HEK293 (cell line): ENCODE results near the gene NARF.

Experiments
- CTCF ChIA-PET: fragments of 350-600 bp; formaldehyde crosslinking; extraction: SDS; loops from one replicate; lab custom pipeline; 2021; ENCODE audit warnings: antibody characterized with exemption; lab: Yijun Ruan, JAX
- POLR2A ChIA-PET: fragments of 300-600 bp; formaldehyde crosslinking; extraction: SDS; loops from one replicate; lab custom pipeline; 2020; ENCODE audit warnings: antibody characterized with exemption, inconsistent platforms; lab: Yijun Ruan, JAX
- H3K27ac ChIP-seq: fragments of 200-500 bp; sonication (Bioruptor generic); 2 replicates; pipeline ENCODE4 v1.5.1; 2014; ENCODE audit warnings: low read depth, low read length, control low read depth, inconsistent platforms; ENCODE audit errors: extremely low read depth
- H3K36me3 ChIP-seq, 2 experiments: fragments of 200-500 bp in 1 of 2; sonication (Bioruptor generic) in 1 of 2; 1 replicate in 1 of 2; 2 replicates in 1 of 2; pipeline ENCODE4 v1.5.1; 2014 to 2017; ENCODE audit warnings: inconsistent platforms in 2 of 2, low read length in 2 of 2; ENCODE audit not compliant: control insufficient read depth in 2 of 2, insufficient read depth in 1 of 2
- H3K4me1 ChIP-seq: fragments of 200-500 bp; sonication (Bioruptor generic); 2 replicates; pipeline ENCODE4 v1.5.1; 2014; ENCODE audit warnings: mild to moderate bottlenecking, low read length, inconsistent platforms; ENCODE audit not compliant: control insufficient read depth, insufficient read depth
- H3K4me3 ChIP-seq: 2 replicates; pipeline ENCODE4 v1.5.1; 2011; ENCODE audit warnings: low read depth, mild to moderate bottlenecking, control low read depth, low read length, moderate library complexity
- H3K9me3 ChIP-seq: fragments of 200-500 bp; sonication (Bioruptor generic); 2 replicates; pipeline ENCODE4 v1.5.1; 2014; ENCODE audit warnings: low read depth, low read length, inconsistent platforms; ENCODE audit not compliant: control insufficient read depth, insufficient read depth
- HOXA7 ChIP-seq: sonication (generic); formaldehyde crosslinking; IDR thresholded peaks from 2 replicates; pipeline ENCODE4 v1.8.1; 2022; ENCODE audit warnings: missing genetic modification reagents, borderline replicate concordance
- KLF1 ChIP-seq: fragments of 450-650 bp; formaldehyde crosslinking; IDR thresholded peaks from 2 replicates; pipeline ENCODE4 v1.5.1; 2016; ENCODE audit warnings: missing biosample characterization, missing genetic modification characterization
- KLF9 ChIP-seq: fragments of 450-650 bp; formaldehyde crosslinking; IDR thresholded peaks from 2 replicates; pipeline ENCODE4 v1.5.1; 2016; ENCODE audit warnings: missing biosample characterization, missing genetic modification characterization, low read depth
- PBX3 ChIP-seq: sonication (generic); formaldehyde crosslinking; IDR thresholded peaks from 2 replicates; pipeline ENCODE4 v1.8.1; 2022; ENCODE audit warnings: mild to moderate bottlenecking, moderate library complexity, missing genetic modification reagents
- RBAK ChIP-seq: fragments of 450-650 bp; formaldehyde crosslinking; IDR thresholded peaks from 2 replicates; pipeline ENCODE4 v1.5.1; 2016; ENCODE audit warnings: missing biosample characterization, missing genetic modification characterization
- SCRT1 ChIP-seq: fragments of 450-650 bp; formaldehyde crosslinking; IDR thresholded peaks from 2 replicates; pipeline ENCODE4 v1.5.1; 2016; ENCODE audit warnings: missing biosample characterization, missing genetic modification characterization, borderline replicate concordance
- ZBTB21 ChIP-seq: fragments of 450-650 bp; formaldehyde crosslinking; IDR thresholded peaks from 2 replicates; pipeline ENCODE4 v1.5.1; 2017; ENCODE audit warnings: missing biosample characterization, missing genetic modification characterization
- ZBTB26 ChIP-seq: fragments of 450-650 bp; formaldehyde crosslinking; optimal IDR thresholded peaks from 2 replicates; pipeline ENCODE3; 2016; ENCODE audit warnings: missing biosample characterization, mild to moderate bottlenecking, missing genetic modification characterization
- ZBTB48 ChIP-seq: fragments of 450-650 bp; formaldehyde crosslinking; IDR thresholded peaks from 2 replicates; pipeline ENCODE4 v1.5.1; 2016; ENCODE audit warnings: missing biosample characterization, missing genetic modification characterization
- ZFP37 ChIP-seq: fragments of 450-650 bp; formaldehyde crosslinking; IDR thresholded peaks from 2 replicates; pipeline ENCODE4 v1.5.1; 2016; ENCODE audit warnings: missing biosample characterization, missing genetic modification characterization
- ZNF138 ChIP-seq: fragments of 450-650 bp; formaldehyde crosslinking; IDR thresholded peaks from 2 replicates; pipeline ENCODE4 v1.5.1; 2016; ENCODE audit warnings: missing biosample characterization, missing genetic modification characterization, borderline replicate concordance
- ZNF311 ChIP-seq: fragments of 450-650 bp; formaldehyde crosslinking; IDR thresholded peaks from 2 replicates; pipeline ENCODE4 v1.5.1; 2017; ENCODE audit warnings: missing biosample characterization, missing genetic modification characterization, borderline replicate concordance
- ZNF521 ChIP-seq: fragments of 450-650 bp; formaldehyde crosslinking; IDR thresholded peaks from 2 replicates; pipeline ENCODE4 v1.5.1; 2017; ENCODE audit warnings: missing biosample characterization, mild to moderate bottlenecking, missing genetic modification characterization
- ZNF544 ChIP-seq: fragments of 450-650 bp; formaldehyde crosslinking; IDR thresholded peaks from 2 replicates; pipeline ENCODE4 v1.5.0; 2017; ENCODE audit warnings: missing biosample characterization, missing genetic modification characterization
- ZNF558 ChIP-seq: fragments of 450-650 bp; formaldehyde crosslinking; IDR thresholded peaks from 2 replicates; pipeline ENCODE4 v1.5.1; 2016; ENCODE audit warnings: missing biosample characterization, missing genetic modification characterization
- ZNF580 ChIP-seq: fragments of 450-650 bp; formaldehyde crosslinking; IDR thresholded peaks from 2 replicates; pipeline ENCODE4 v1.5.1; 2016; ENCODE audit warnings: missing biosample characterization, missing genetic modification characterization
- ZNF639 ChIP-seq: fragments of 450-650 bp; formaldehyde crosslinking; IDR thresholded peaks from 2 replicates; pipeline ENCODE4 v1.5.1; 2016; ENCODE audit warnings: missing biosample characterization, missing genetic modification characterization
- ZNF654 ChIP-seq: fragments of 450-650 bp; formaldehyde crosslinking; IDR thresholded peaks from 2 replicates; pipeline ENCODE4 v1.5.1; 2016; ENCODE audit warnings: low read depth, missing biosample characterization, missing genetic modification characterization
- ZNF660 ChIP-seq: fragments of 450-650 bp; IDR thresholded peaks from 2 replicates; pipeline ENCODE4 v1.5.1; 2018; ENCODE audit warnings: missing biosample characterization, mild to moderate bottlenecking, missing genetic modification characterization
- ZNF830 ChIP-seq: fragments of 450-650 bp; IDR thresholded peaks from 2 replicates; pipeline ENCODE4 v1.5.0; 2018; ENCODE audit warnings: missing biosample characterization, missing genetic modification characterization, low read depth, mild to moderate bottlenecking, moderate library complexity
- ZNF837 ChIP-seq: fragments of 450-650 bp; formaldehyde crosslinking; IDR thresholded peaks from 2 replicates; pipeline ENCODE4 v1.5.1; 2016; ENCODE audit warnings: missing biosample characterization, missing genetic modification characterization
- ZSCAN30 ChIP-seq: fragments of 450-650 bp; IDR thresholded peaks from 2 replicates; pipeline ENCODE4 v1.5.1; 2018; ENCODE audit warnings: missing biosample characterization, mild to moderate bottlenecking, missing genetic modification characterization, moderate library complexity
- TF ChIP-seq, protein P1 (sequence below): fragments of 450-650 bp; formaldehyde crosslinking; conservative IDR thresholded peaks from 2 replicates; pipeline ENCODE4 v1.5.1; 2016; ENCODE audit warnings: low read depth, missing biosample characterization, missing genetic modification characterization
- TF ChIP-seq, protein P2 (sequence below): fragments of 450-650 bp; formaldehyde crosslinking; IDR thresholded peaks from 2 replicates; pipeline ENCODE4 v1.5.1; 2016; ENCODE audit warnings: missing biosample characterization, missing genetic modification characterization
- TF ChIP-seq, protein P3 (sequence below): fragments of 450-650 bp; formaldehyde crosslinking; IDR thresholded peaks from 2 replicates; pipeline ENCODE4 v1.5.1; 2016; ENCODE audit warnings: missing biosample characterization, missing genetic modification characterization

Gene NARF

DNA sequence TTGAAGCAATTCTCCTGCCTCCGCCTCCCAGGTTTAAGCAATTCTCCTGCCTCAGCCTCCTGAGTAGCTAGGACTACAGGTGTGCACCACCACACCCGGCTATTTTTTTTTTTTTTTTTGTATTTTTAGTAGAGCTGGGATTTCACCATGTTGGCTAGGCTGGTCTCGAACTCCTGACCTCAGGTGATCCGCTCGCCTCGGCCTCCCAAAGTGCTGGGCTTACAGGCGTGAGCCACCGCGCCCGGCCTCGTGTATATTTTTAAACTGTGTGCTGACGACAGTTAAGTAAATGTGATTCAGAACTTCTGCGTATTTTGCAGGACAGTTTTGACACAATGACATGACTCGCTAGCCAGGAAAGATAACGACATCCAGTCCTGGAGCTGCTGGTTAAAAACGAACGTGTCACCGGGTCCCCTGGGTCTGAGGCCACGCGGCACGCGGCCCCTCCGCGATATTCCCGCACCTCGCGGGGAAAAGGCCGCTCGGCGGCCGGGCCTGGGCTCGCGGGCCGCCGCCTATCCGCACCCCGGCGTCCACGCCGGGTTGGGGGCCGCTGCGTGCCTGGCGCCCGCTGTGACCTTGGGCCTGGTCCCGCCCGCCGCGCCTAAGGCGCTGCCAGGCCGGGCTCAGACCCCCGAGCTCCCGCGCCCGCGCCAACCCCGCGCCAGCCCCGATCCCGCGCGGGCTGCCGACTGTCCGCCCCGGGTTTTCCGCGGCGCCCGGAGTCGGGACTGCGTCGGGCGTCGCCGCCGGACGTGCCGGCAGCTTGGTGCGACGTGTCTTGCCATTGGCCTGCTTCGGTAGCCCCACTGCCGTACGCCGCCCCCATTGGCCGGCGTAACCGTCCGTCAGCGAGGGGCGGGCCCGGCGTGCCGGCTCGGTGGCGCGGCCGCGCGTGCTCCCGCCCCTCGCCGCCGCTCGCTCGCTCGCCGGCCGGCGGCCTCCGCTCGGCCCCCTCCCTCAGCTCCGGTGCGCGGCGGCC lies 60.6 kb downstream of the NARF start, which contains the start of gene FOXK2:
FOXK2 (plus strand) TSS at position 907 of the 985 bp plus-strand sequence. CDS start 157 bp downstream, outside the sequence.
- Histone ChIP-seq H3K4me1 (peaks cover 4% of the 10 kb centered on the region), H3K27ac (peak within 1 kb of the TSS; percentile 91), H3K9me3 (no peaks in the 10 kb centered on the region), H3K4me3 (peak within 1 kb of the TSS; percentile 64), H3K36me3 (peaks cover 0 to 5% of the 10 kb centered on the region in 2 experiments; a peak in 1 of 3 replicates)
- POLR2A ChIA-PET = interaction anchor here (0.7 to 2.9 kb wide), 13 partner anchors 11 to 62 kb away, joined by 3 to 14 read pairs (median 5); no protein-coding TSS in a partner anchor
- CTCF ChIA-PET = interaction anchor here (0.9 to 1.1 kb wide), 3 partner anchors 12 to 34 kb away, joined by 3 to 4 read pairs (median 3); no protein-coding TSS in a partner anchor
- TF ChIP-seq ZBTB21 (0 out of 2 replicates have a peak, but pooled peaks have one; percentile 16), RBAK (no peak), HOXA7 (no peak), SCRT1 (peak; percentile 58; the same call in 1 of the 2 replicates), ZNF830 (tag by site-specific recombination) (no peak), ZNF580 (peak; percentile 68; the same call in 1 of the 2 replicates), KLF9 (no peak), ZBTB26 (tag by site-specific recombination) (peak; percentile 59), ZNF837 (tag by site-specific recombination) (no peak), ZSCAN30 (tag by site-specific recombination) (peak; percentile 64; the same call in 1 of the 2 replicates), ZNF311 (no peak), ZNF558 (tag by site-specific recombination) (no peak), ZNF138 (tag by site-specific recombination) (no peak), ZNF639 (tag by site-specific recombination) (0 out of 2 replicates have a peak, but pooled peaks have one; percentile 19), ZNF521 (tag by site-specific recombination) (no peak), PBX3 (CRISPR knock-in tag) (peak; percentile 97), ZNF654 (no peak), ZBTB48 (tag by site-specific recombination) (no peak), ZNF544 (tag by site-specific recombination) (no peak), KLF1 (tag by site-specific recombination) (peak; percentile 18), ZNF660 (peak; percentile 90), ZFP37 (tag by site-specific recombination) (0 out of 2 replicates have a peak, but pooled peaks have one; percentile 30)
- TF ChIP-seq, protein P1, sequence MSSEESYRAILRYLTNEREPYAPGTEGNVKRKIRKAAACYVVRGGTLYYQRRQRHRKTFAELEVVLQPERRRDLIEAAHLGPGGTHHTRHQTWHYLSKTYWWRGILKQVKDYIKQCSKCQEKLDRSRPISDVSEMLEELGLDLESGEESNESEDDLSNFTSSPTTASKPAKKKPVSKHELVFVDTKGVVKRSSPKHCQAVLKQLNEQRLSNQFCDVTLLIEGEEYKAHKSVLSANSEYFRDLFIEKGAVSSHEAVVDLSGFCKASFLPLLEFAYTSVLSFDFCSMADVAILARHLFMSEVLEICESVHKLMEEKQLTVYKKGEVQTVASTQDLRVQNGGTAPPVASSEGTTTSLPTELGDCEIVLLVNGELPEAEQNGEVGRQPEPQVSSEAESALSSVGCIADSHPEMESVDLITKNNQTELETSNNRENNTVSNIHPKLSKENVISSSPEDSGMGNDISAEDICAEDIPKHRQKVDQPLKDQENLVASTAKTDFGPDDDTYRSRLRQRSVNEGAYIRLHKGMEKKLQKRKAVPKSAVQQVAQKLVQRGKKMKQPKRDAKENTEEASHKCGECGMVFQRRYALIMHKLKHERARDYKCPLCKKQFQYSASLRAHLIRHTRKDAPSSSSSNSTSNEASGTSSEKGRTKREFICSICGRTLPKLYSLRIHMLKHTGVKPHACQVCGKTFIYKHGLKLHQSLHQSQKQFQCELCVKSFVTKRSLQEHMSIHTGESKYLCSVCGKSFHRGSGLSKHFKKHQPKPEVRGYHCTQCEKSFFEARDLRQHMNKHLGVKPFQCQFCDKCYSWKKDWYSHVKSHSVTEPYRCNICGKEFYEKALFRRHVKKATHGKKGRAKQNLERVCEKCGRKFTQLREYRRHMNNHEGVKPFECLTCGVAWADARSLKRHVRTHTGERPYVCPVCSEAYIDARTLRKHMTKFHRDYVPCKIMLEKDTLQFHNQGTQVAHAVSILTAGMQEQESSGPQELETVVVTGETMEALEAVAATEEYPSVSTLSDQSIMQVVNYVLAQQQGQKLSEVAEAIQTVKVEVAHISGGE = no peak
- TF ChIP-seq, protein P2, sequence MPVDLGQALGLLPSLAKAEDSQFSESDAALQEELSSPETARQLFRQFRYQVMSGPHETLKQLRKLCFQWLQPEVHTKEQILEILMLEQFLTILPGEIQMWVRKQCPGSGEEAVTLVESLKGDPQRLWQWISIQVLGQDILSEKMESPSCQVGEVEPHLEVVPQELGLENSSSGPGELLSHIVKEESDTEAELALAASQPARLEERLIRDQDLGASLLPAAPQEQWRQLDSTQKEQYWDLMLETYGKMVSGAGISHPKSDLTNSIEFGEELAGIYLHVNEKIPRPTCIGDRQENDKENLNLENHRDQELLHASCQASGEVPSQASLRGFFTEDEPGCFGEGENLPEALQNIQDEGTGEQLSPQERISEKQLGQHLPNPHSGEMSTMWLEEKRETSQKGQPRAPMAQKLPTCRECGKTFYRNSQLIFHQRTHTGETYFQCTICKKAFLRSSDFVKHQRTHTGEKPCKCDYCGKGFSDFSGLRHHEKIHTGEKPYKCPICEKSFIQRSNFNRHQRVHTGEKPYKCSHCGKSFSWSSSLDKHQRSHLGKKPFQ = 0 out of 2 replicates have a peak, but pooled peaks have one; percentile 20
- TF ChIP-seq, protein P3, sequence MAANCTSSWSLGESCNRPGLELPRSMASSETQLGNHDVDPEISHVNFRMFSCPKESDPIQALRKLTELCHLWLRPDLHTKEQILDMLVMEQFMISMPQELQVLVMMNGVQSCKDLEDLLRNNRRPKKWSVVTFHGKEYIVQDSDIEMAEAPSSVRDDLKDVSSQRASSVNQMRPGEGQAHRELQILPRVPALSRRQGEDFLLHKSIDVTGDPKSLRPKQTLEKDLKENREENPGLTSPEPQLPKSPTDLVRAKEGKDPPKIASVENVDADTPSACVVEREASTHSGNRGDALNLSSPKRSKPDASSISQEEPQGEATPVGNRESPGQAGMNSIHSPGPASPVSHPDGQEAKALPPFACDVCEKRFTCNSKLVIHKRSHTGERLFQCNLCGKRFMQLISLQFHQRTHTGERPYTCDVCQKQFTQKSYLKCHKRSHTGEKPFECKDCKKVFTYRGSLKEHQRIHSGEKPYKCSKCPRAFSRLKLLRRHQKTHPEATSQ (tag by site-specific recombination) = 0 out of 2 replicates have a peak, but pooled peaks have one; percentile 19
